Esophagus squamous epithelium (tissue), 4 donors: ENCODE results near the gene RFTN1.

Experiments
- CTCF ChIP-seq, 6 experiments: fragments of 450-650 bp in 4 of 6; fragments of 200-600 bp in 2 of 6; sonication (generic) in 2 of 6; IDR thresholded peaks; one replicate each; pipeline ENCODE4 v1.5.1; 2016 to 2019; ENCODE audit warnings: antibody characterized with exemption in 6 of 6, mild to moderate bottlenecking in 4 of 6, moderate library complexity in 4 of 6
- POLR2A ChIP-seq, 4 donors: fragments of 450-650 bp; IDR thresholded peaks; one replicate each; pipeline ENCODE4 v1.6.1; 2017; ENCODE audit warnings: antibody characterized with exemption in 4 of 4, mild to moderate bottlenecking in 4 of 4, moderate library complexity in 3 of 4

GRCh38 chr3:16319723-16320122, 193.8 kb downstream of the RFTN1 start:
- TF ChIP-seq CTCF (IDR thresholded peaks at IDR 0.05) (no peak), POLR2A (IDR thresholded peaks at IDR 0.05) (no peak)
